Activated naive CD8-positive, alpha-beta T cell (primary cell): ENCODE measurements around the gene MCM8.

Experiments used
- H3K27ac Mint-ChIP-seq: one replicate; pipeline ENCODE4 v1.8.0; 2021; ENCODE audit warnings: mixed read lengths
- H3K27me3 Mint-ChIP-seq: one replicate; pipeline ENCODE4 v1.8.0; 2021; ENCODE audit warnings: mixed read lengths
- H3K36me3 Mint-ChIP-seq: one replicate; pipeline ENCODE4 v1.8.0; 2021; ENCODE audit warnings: mixed read lengths
- H3K4me1 Mint-ChIP-seq: one replicate; pipeline ENCODE4 v1.8.0; 2021; ENCODE audit warnings: low read depth, mixed read lengths
- H3K4me3 Mint-ChIP-seq: one replicate; pipeline ENCODE4 v1.8.0; 2021; ENCODE audit warnings: mild to moderate bottlenecking, mixed read lengths
- H3K9me3 Mint-ChIP-seq: one replicate; pipeline ENCODE4 v1.8.0; 2021; ENCODE audit warnings: low read depth, mixed read lengths

MCM8 gene

DNA sequence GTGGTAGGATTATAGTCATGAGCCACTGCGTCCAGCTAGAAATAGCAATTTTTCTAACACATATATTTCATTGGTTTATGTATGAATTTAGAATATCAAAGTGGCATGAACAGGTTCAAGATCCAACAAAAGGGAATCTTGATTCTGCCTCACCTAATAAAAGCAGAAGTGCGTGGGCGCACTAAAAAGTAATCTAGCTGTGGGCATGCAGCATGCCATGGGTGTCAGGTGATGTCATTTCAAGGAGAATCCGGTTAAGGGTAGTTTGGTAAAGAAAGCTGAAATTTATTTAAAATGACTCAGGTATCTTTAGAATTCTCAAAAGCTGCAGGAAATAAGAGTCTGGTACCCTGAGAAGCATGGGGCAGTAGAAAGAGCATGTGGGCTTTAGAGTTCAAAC lies 85.8 kb downstream of the MCM8 start:
- peaks cover 15% of the 10 kb centered on the region for H3K4me1 Mint-ChIP-seq
- H3K27me3 Mint-ChIP-seq, result no peaks in the 10 kb centered on the region
- no peak overlapping the region for H3K27ac Mint-ChIP-seq
- peaks cover 20% of the 10 kb centered on the region for H3K36me3 Mint-ChIP-seq
- H3K4me3 Mint-ChIP-seq, result no peak overlapping the region
- H3K9me3 Mint-ChIP-seq, result no peaks in the 10 kb centered on the region

DNA sequence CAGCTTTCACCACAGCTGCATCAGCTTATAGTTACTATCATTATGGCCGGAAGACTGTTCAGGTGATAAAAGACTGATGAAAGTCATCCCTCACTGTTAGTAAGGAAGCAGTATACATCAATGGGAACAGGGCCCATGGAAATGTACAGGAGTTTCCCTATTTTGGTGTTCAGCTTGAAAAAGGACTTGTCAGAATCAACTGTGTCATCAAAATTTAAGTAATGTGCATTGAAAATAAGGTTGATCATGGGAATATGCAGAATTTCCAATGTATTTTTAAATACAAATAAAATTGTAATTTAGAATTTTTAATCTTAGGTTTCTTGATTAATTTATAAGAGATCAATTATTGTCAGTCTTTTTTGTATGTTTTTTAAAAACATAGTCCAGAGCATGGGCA lies 86.6 kb downstream of the MCM8 start:
- no peak overlapping the region for H3K27ac Mint-ChIP-seq
- H3K4me3 Mint-ChIP-seq, result no peak overlapping the region
- H3K27me3 Mint-ChIP-seq, result no peaks in the 10 kb centered on the region
- H3K4me1 Mint-ChIP-seq, result peaks cover 12% of the 10 kb centered on the region
- H3K36me3 Mint-ChIP-seq, result peaks cover 20% of the 10 kb centered on the region
- no peaks in the 10 kb centered on the region for H3K9me3 Mint-ChIP-seq

DNA sequence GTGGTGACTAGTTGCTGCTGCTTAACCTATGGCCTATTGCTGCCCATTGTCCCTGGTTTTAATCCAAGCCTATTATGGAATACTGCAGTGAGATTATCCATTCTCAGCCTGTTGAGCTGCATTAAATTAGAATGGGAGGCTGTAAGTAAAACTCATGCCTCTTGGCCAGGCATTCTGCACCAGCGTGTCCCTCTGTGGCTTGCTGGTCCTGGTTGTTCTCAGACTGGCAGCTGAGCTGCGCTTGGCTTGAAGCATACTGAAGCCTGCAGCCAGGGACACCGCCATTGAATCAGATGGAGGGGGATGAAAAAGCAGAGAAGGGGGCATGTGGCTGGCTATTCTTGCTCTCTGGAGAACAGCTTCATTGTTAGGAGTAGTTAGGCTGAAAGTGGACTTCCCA lies 87.8 kb downstream of the MCM8 start:
- Mint-ChIP-seq H3K4me3 (no peak overlapping the region), H3K27ac (no peak overlapping the region), H3K27me3 (no peaks in the 10 kb centered on the region), H3K4me1 (peaks cover 7% of the 10 kb centered on the region), H3K9me3 (no peaks in the 10 kb centered on the region), H3K36me3 (peaks cover 20% of the 10 kb centered on the region)

DNA sequence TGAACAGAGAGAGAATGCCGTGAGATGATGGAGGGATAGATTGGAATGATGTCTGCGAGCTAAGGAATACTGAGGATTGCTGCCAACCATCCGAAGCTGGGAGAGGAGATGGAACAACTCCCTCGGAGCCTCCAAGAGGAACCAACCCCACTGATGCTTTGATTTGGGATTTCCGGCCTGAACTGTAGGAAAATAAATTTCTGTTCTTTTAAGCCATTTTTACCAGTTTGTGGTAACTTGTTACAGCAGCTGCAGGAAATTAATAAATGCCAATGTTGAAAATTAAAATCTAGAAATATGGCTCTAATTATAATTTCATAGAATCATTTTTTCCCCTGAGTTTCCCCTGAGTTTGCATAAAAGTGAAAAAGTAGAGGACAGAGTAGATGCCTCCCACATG lies 89.3 kb downstream of the MCM8 start:
- Mint-ChIP-seq H3K4me3 (no peak overlapping the region), H3K27me3 (no peaks in the 10 kb centered on the region), H3K4me1 (peaks cover under 1% of the 10 kb centered on the region), H3K27ac (no peak overlapping the region), H3K9me3 (no peaks in the 10 kb centered on the region), H3K36me3 (peaks cover 16% of the 10 kb centered on the region)

DNA sequence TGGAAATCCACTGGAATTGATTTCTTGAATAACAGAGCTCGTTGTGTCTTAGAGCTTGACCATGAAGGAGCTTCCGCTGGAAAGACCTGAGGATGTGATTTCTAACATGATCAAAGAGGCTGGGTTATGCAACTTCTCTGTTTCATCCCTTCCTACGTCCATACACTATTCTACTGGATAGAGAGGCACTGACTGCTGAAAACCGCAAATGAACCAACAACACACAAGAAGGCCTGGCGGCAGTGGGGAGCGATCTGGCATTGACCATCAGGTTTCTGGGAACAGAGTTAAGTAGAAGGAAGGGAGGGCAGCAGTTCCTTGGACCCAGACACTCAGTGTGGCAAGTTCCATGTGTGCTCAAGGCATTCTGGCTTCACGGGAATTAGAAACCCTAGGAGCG lies 90.1 kb downstream of the MCM8 start:
- Mint-ChIP-seq H3K36me3 (peaks cover 14% of the 10 kb centered on the region), H3K4me1 (no peaks in the 10 kb centered on the region), H3K9me3 (no peaks in the 10 kb centered on the region), H3K27ac (no peak overlapping the region), H3K4me3 (no peak overlapping the region), H3K27me3 (no peaks in the 10 kb centered on the region)

DNA sequence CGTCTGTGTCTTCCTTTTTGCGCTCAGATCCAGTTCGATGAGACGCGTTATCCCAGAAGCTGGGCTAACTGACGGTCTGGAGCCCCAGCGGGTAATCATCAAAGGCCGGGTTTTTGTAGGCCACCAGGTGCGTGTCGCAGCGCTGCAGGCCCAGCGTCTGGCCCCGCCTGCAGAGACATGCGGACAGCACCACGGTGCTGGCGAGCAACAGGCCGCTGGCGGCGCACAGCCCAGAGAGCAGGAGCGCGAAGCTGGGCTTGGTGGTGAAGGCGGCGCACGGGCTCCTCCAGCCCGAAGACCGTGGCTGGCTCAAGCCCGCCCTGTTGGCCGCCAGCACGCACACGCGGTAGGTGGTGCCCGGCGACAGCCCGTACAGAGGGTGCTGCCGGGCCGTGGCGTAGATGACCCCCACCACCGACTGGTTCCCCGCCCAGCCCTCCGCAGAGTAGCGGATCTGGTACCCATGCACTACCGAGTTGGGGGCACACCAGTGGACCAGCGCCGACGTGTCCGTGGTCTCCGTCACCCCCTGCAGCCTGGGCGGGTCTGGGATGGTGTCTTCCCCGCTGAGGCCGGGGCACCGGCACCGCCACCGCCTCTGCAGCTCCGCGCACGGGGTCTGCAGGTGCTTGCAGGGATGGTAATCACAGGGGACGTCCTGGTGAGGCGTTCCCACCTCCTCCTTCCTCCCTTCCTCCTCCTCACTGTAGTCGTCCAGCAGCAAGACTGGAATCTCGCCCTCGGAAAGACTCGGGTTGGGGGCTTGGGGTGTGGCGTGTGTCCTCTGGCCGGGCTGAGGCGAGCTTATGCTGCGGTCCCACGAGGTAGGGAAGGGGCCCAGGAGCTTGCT lies 90.7 kb downstream of the MCM8 start:
- H3K27me3 Mint-ChIP-seq, result no peaks in the 10 kb centered on the region
- H3K36me3 Mint-ChIP-seq, result peaks cover 14% of the 10 kb centered on the region
- H3K27ac Mint-ChIP-seq, result no peak overlapping the region
- no peak overlapping the region for H3K4me3 Mint-ChIP-seq
- no peaks in the 10 kb centered on the region for H3K4me1 Mint-ChIP-seq
- no peaks in the 10 kb centered on the region for H3K9me3 Mint-ChIP-seq

DNA sequence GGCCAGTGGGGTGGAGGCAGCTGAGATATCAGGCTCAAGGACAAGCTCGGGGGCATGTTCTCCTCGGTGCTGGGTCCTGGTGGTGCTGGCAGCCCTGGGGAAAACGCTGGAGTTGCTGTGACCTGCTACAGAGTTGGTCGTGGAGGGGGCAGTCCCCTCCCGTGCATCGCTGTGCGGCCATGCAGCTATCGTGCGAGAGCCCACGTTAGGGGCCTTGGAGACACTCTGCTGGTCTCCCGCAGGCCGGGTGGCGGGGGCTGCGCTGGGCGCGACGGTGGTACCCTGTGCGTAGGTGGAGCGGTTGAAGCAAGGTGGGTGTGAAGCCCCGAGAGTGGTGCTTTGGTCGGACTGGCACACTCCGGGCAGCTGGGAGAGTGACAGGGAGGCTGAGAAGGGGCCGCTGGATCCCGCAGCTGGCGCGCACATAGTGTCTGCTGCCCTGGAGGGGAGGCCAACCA lies 91.4 kb downstream of the MCM8 start:
- no peaks in the 10 kb centered on the region for H3K27me3 Mint-ChIP-seq
- no peaks in the 10 kb centered on the region for H3K9me3 Mint-ChIP-seq

DNA sequence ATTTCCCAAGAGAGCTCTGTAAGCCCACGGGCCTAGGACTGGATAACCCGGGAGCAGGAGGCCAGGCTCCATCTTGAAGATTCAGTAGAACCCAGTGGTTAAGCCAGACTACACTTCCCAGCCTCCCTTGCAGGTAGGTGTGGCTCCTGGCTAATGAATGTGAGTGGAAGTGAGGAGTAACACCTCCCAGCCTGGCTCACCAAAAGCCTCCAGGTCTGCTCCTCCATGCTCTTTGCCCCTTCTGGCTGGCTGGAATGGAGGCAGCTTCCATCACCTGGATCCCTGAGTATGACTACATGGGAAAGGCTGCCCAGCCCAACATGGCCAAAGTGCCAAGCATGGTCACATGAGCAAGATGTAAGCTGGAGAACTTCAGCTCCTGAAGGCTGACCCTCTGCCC lies 93.7 kb downstream of the MCM8 start:
- Mint-ChIP-seq H3K9me3 (no peaks in the 10 kb centered on the region), H3K4me1 (no peaks in the 10 kb centered on the region), H3K4me3 (no peak overlapping the region), H3K27ac (no peak overlapping the region), H3K36me3 (peaks cover 15% of the 10 kb centered on the region), H3K27me3 (no peaks in the 10 kb centered on the region)

More for the DNA sequence above, 91.4 kb downstream of the MCM8 start:
- H3K4me3 Mint-ChIP-seq, result no peak overlapping the region
- no peak overlapping the region for H3K27ac Mint-ChIP-seq
- H3K36me3 Mint-ChIP-seq, result peaks cover 18% of the 10 kb centered on the region
- H3K4me1 Mint-ChIP-seq, result no peaks in the 10 kb centered on the region

DNA sequence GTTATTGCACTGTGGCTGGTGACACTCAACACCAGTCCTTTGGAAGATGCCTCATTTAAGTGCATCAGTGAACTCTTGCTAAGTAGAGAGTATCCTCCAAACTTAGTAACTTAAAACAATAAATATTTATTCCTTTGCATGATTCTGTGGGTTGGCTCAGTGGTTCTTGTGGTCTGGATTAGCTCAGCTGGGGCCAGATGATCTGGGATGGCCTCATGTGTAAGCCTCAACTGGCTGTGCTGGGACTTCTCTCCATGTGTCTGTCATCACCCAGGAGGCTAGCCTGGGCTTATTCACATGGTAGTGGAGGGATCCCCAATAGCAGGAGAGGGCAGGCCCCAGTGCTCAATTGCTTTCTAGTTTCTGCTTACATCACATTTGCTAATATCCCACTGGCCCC lies 95.1 kb downstream of the MCM8 start:
- no peaks in the 10 kb centered on the region for H3K4me1 Mint-ChIP-seq
- no peaks in the 10 kb centered on the region for H3K9me3 Mint-ChIP-seq
- no peak overlapping the region for H3K4me3 Mint-ChIP-seq
- peaks cover 3% of the 10 kb centered on the region for H3K27me3 Mint-ChIP-seq
- no peak overlapping the region for H3K27ac Mint-ChIP-seq
- H3K36me3 Mint-ChIP-seq, result peaks cover 7% of the 10 kb centered on the region

DNA sequence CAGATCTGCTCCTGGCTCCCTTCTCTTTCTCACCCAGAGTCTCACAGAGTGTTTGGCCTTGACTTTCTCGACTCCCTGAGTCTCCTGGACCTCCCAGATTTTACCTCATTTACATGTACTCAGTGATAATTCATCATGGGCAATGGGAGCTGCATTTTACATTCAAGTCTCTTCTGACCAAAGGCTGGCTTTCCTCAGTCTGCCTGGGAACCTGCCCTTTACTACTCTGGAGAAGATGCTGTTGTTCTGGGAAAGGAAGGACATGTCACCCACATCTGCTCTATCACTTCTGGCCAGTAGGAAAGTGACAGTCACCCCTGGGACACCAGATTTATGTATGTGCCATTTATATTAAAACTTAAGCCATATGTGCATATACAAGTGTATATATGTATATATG lies 96.0 kb downstream of the MCM8 start:
- H3K27ac Mint-ChIP-seq, result no peak overlapping the region
- no peaks in the 10 kb centered on the region for H3K4me1 Mint-ChIP-seq
- H3K27me3 Mint-ChIP-seq, result peaks cover 5% of the 10 kb centered on the region
- H3K4me3 Mint-ChIP-seq, result no peak overlapping the region
- H3K9me3 Mint-ChIP-seq, result no peaks in the 10 kb centered on the region
- H3K36me3 Mint-ChIP-seq, result peaks cover 6% of the 10 kb centered on the region

DNA sequence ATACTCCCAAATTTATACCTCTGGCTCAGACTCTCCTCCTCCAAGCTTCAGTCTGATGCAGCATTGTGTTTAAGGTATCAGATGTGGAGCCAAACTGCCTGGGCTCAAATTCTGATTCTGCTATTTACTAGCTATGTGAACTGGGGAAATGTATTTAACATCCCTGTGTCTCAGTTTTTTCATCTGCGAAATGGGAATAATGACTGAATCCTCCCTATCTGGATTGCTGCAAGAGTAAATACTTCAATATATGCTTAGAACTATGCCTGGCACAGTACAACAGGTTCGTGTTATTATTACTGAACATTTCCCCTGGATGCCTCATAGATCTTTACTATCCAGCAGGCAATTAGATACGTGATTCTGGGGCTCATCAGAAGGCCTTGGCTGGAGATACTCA lies 97.9 kb downstream of the MCM8 start:
- H3K36me3 Mint-ChIP-seq, result peaks cover 4% of the 10 kb centered on the region
- peaks cover 11% of the 10 kb centered on the region for H3K27me3 Mint-ChIP-seq
- H3K4me3 Mint-ChIP-seq, result no peak overlapping the region
- no peak overlapping the region for H3K27ac Mint-ChIP-seq
- peaks cover 5% of the 10 kb centered on the region for H3K4me1 Mint-ChIP-seq
- H3K9me3 Mint-ChIP-seq, result no peaks in the 10 kb centered on the region
